HepG2 (cell line): ENCODE results near the gene CASTOR1. TPM values are rescaled to one million over a fixed set of nuclear protein-coding genes. Genes with fewer than 3 reads are reported as not detected.

Experiments
- EZH2 ChIP-seq: conservative IDR thresholded peaks from 2 replicates; pipeline ENCODE4 v1.6.1; 2012; ENCODE audit warnings: mild to moderate bottlenecking, low read depth, low read length, moderate library complexity
- HDAC1 ChIP-seq: sonication (generic); formaldehyde crosslinking; IDR thresholded peaks from 2 replicates; pipeline ENCODE4 v1.5.1; 2020; ENCODE audit warnings: mild to moderate bottlenecking, missing genetic modification reagents
- HNF4G ChIP-seq, 2 experiments: sonication (generic) in 1 of 2; formaldehyde crosslinking in 1 of 2; IDR thresholded peaks; 2 replicates each; pipeline versions ENCODE4 v1.4.0 to v1.6.1; 2011 to 2020; ENCODE audit warnings: borderline replicate concordance in 2 of 2, low read depth in 2 of 2, mild to moderate bottlenecking in 2 of 2, low read length in 1 of 2, missing genetic modification reagents in 1 of 2, moderate library complexity in 1 of 2
- KLF11 ChIP-seq: IDR thresholded peaks from 2 replicates; pipeline ENCODE4 v1.6.1; 2016; ENCODE audit warnings: missing compliant biosample characterization
- MIER3 ChIP-seq: IDR thresholded peaks from 2 replicates; pipeline ENCODE4 v1.6.1; 2016; ENCODE audit warnings: missing compliant biosample characterization, borderline replicate concordance
- NFKB2 ChIP-seq: sonication (generic); formaldehyde crosslinking; IDR thresholded peaks from 2 replicates; pipeline ENCODE4 v1.4.0; 2020; ENCODE audit warnings: missing genetic modification reagents, borderline replicate concordance
- NKX3-1 ChIP-seq: sonication (generic); formaldehyde crosslinking; IDR thresholded peaks from 2 replicates; pipeline ENCODE4 v1.5.0; 2020; ENCODE audit warnings: missing genetic modification reagents
- PAX8 ChIP-seq: sonication (generic); formaldehyde crosslinking; IDR thresholded peaks from 2 replicates; pipeline ENCODE4 v1.8.0; 2022; ENCODE audit warnings: mild to moderate bottlenecking, missing genetic modification reagents, borderline replicate concordance
- PBX3 ChIP-seq: sonication (generic); formaldehyde crosslinking; IDR thresholded peaks from 2 replicates; pipeline ENCODE4 v1.8.1; 2023; ENCODE audit warnings: missing genetic modification reagents, inconsistent platforms, borderline replicate concordance
- SMC3 ChIP-seq: IDR thresholded peaks from 2 replicates; pipeline ENCODE4 v1.6.1; 2011; ENCODE audit warnings: low read length, improper control_type of control experiment
- ZBTB4 ChIP-seq: sonication (generic); formaldehyde crosslinking; IDR thresholded peaks from 2 replicates; pipeline ENCODE4 v1.4.0; 2020; ENCODE audit warnings: missing genetic modification reagents, mild to moderate bottlenecking, borderline replicate concordance
- ZHX2 ChIP-seq, 2 experiments: sonication (generic) in 1 of 2; formaldehyde crosslinking in 1 of 2; IDR thresholded peaks; 2 replicates each; pipeline versions ENCODE4 v1.6.1 to v1.9.0; 2014 to 2022; ENCODE audit warnings: antibody characterized with exemption in 1 of 2, borderline replicate concordance in 1 of 2, inconsistent platforms in 1 of 2, low read depth in 1 of 2, missing genetic modification reagents in 1 of 2
- ZNF121 ChIP-seq: sonication (generic); formaldehyde crosslinking; IDR thresholded peaks from 2 replicates; pipeline ENCODE4 v1.5.0; 2020; ENCODE audit warnings: mild to moderate bottlenecking, missing genetic modification reagents
- ZNF382 ChIP-seq: sonication (generic); formaldehyde crosslinking; IDR thresholded peaks from 2 replicates; pipeline ENCODE4 v1.5.0; 2020; ENCODE audit warnings: missing genetic modification reagents, mild to moderate bottlenecking, borderline replicate concordance
- ZNF431 ChIP-seq: sonication (generic); formaldehyde crosslinking; IDR thresholded peaks from 2 replicates; pipeline ENCODE4 v1.9.0; 2022; ENCODE audit warnings: missing genetic modification reagents, low read depth, mild to moderate bottlenecking, borderline replicate concordance
- ZNF740 ChIP-seq: sonication (generic); formaldehyde crosslinking; IDR thresholded peaks from 2 replicates; pipeline ENCODE4 v1.4.0; 2020; ENCODE audit warnings: missing genetic modification reagents
- polyA plus RNA-seq, 8 experiments: library from polyadenylated mRNA; depleted of rRNA in 3 of 8; stranded (reverse) in 7 of 8; unstranded in 1 of 8; fragments of >200 nt; fragmentation: Illumina TruSeq in 4 of 8; extraction: Trizol in 4 of 8; gene quantifications; 2 replicates each; pipeline versions ENCODE4 v1.2.1 to v1.2.3, GENCODE V29; 2011 to 2016; ENCODE audit warnings: low read depth in 4 of 8, missing spikeins in 1 of 8, mixed read lengths in 1 of 8; ENCODE audit not compliant: insufficient read depth in 1 of 8
- total RNA-seq, 5 experiments: library from RNA; depleted of rRNA; stranded (reverse); fragments of >200 nt; fragmentation: Illumina TruSeq; extraction: Trizol; gene quantifications; 2 replicates each; pipeline ENCODE4 v1.2.3, GENCODE V29; 2016; ENCODE audit warnings: low read depth in 1 of 5

CASTOR1 gene
- total and polyA plus RNA-seq, 2 of the 13 experiments (the other 11 are each of a cell fraction or from before 2014, with no cell fraction given): 2.6 to 4.4 TPM

GRCh38 chr22:30326706-30327362 lies 37.5 kb upstream of the CASTOR1 start, which contains the start of gene TBC1D10A (continued):
- TF ChIP-seq ZBTB4: no peak
- no peak for TF ChIP-seq NKX3-1 (CRISPR knock-in tag)
- TF ChIP-seq SMC3: no peak
- no peak; the same call in 1 of the 2 replicates for TF ChIP-seq NFKB2 (CRISPR knock-in tag)
- TF ChIP-seq ZNF431 (CRISPR knock-in tag): no peak
- no peak for TF ChIP-seq PBX3
- no peak for TF ChIP-seq ZNF382 (CRISPR knock-in tag)
- TF ChIP-seq HNF4G (IDR thresholded peaks at IDR 0.05; ENCODE audit: borderline replicate concordance, low read depth, low read length): no peak
- TF ChIP-seq HNF4G (CRISPR knock-in tag; IDR thresholded peaks at IDR 0.05; ENCODE audit: borderline replicate concordance, low read depth): no peak
- TF ChIP-seq KLF11 (CRISPR knock-in tag): no peak
- TF ChIP-seq PAX8: no peak
- TF ChIP-seq HDAC1 (CRISPR knock-in tag): 0 out of 2 replicates have a peak, but pooled peaks have one; percentile 19
- no peak for TF ChIP-seq MIER3
- TF ChIP-seq ZNF121 (CRISPR knock-in tag): no peak
- TF ChIP-seq ZNF740 (CRISPR knock-in tag): no peak
- no peak for TF ChIP-seq ZHX2 (IDR thresholded peaks at IDR 0.05; ENCODE audit: low read depth)
- no peak for TF ChIP-seq ZHX2 (CRISPR knock-in tag; IDR thresholded peaks at IDR 0.05; ENCODE audit: borderline replicate concordance)
- TF ChIP-seq EZH2: no peak
